ENCODE measurements around the gene TUBA3D.
"Not testable (repeated sequence)": the region's sequence is repeated elsewhere in the genome, so short reads cannot be mapped to it uniquely, and the experiment has no call there.

Gene TUBA3D

GRCh38 chr2:131521961-131522781 lies 46.3 kb downstream of the TUBA3D start:
- no peak for TF ChIP-seq CTCF (IDR thresholded peaks at IDR 0.05; ENCODE audit: low read depth, low read length, missing control alignments)
- no peak overlapping the region for H3K4me3 ChIP-seq (ENCODE audit: low read depth, low read length)
- no peak for DNase-seq (ENCODE audit: low read depth)

- DNase-seq (ENCODE audit: low read depth); H3K4me3 ChIP-seq (ENCODE audit: low read depth, low read length): not testable (repeated sequence)
These were observed 49.3 kb downstream of the TUBA3D start for GRCh38 chr2:131525256-131525655.

GRCh38 chr2:131527131-131528001 lies 51.4 kb downstream of the TUBA3D start, which contains the start of gene CCDC74A:
Gene CCDC74A (plus strand): TSS chr2:131527888. CDS start chr2:131527971, 83 bp downstream.
- DNase-seq (ENCODE audit: low read depth) = not testable (repeated sequence)
- H3K4me3 ChIP-seq (ENCODE audit: low read depth, low read length) = peak within 1 kb of the TSS; percentile 54

- DNase-seq (ENCODE audit: low read depth) = peak; percentile 57
- peak overlapping the region; percentile 68 for H3K4me3 ChIP-seq (ENCODE audit: low read depth, low read length)
These were observed 53.3 kb downstream of the TUBA3D start for GRCh38 chr2:131528981-131529863.

GRCh38 chr2:131529864-131530445 lies 54.0 kb downstream of the TUBA3D start:
- not testable (repeated sequence) for DNase-seq (ENCODE audit: low read depth)
- H3K4me3 ChIP-seq (ENCODE audit: low read depth, low read length) = peak overlapping the region; percentile 68

- DNase-seq (ENCODE audit: low read depth) = not testable (repeated sequence)
- H3K4me3 ChIP-seq (ENCODE audit: low read depth, low read length) = peak overlapping the region; percentile 2
- peak; percentile 17 for TF ChIP-seq CTCF (IDR thresholded peaks at IDR 0.05; ENCODE audit: low read depth, low read length, missing control alignments)
These were observed 54.9 kb downstream of the TUBA3D start for GRCh38 chr2:131530626-131531344.

- H3K4me3 ChIP-seq (ENCODE audit: low read depth, low read length); DNase-seq (ENCODE audit: low read depth): not testable (repeated sequence)
These were observed 55.7 kb downstream of the TUBA3D start for GRCh38 chr2:131531547-131532185.

Measured in GM12864 (cell line).